Thoracic aorta (tissue), 2 donors: Measurements from ENCODE around the gene NUTM1. TPM values are rescaled to one million over a fixed set of nuclear protein-coding genes. Genes with fewer than 3 reads are reported as not detected.

ENCODE experiments used
- ATAC-seq: fragments of 150-250 bp; one replicate; pipeline ENCODE4 v1.8.0; 2017; ENCODE audit warnings: low read depth; ENCODE audit not compliant: insufficient number of reproducible peaks, low FRiP score
- DNase-seq: peaks from one replicate; pipeline ENCODE4 v3.0.0-alpha.2; 2020; ENCODE audit warnings: low spot score
- H3K27ac ChIP-seq, 2 donors: fragments of 200-600 bp; sonication (generic); 1 replicate in 1 of 2; 2 replicates in 1 of 2; pipeline ENCODE4 v1.5.1; 2016; ENCODE audit warnings: mild to moderate bottlenecking in 2 of 2, moderate library complexity in 2 of 2
- H3K27me3 ChIP-seq: fragments of 200-600 bp; sonication (generic); replicated peaks from 2 replicates; pipeline ENCODE4 v1.6.0; 2016; ENCODE audit warnings: mild to moderate bottlenecking; ENCODE audit not compliant: insufficient read depth
- H3K36me3 ChIP-seq: fragments of 200-600 bp; sonication (generic); one replicate; pipeline ENCODE4 v1.5.1; 2016
- H3K4me1 ChIP-seq, 2 donors: fragments of 200-600 bp; sonication (generic); 1 replicate in 1 of 2; 2 replicates in 1 of 2; pipeline versions ENCODE4 v1.5.1 to v1.6.0; 2016; ENCODE audit warnings: low read depth in 2 of 2, mild to moderate bottlenecking in 1 of 2; ENCODE audit not compliant: control insufficient read depth in 1 of 2
- H3K4me3 ChIP-seq: fragments of 200-600 bp; sonication (generic); 2 replicates; pipeline ENCODE4 v1.5.1; 2016; ENCODE audit warnings: mild to moderate bottlenecking
- H3K9me3 ChIP-seq: fragments of 200-600 bp; sonication (generic); 2 replicates; pipeline ENCODE4 v1.5.1; 2016
- CTCF ChIP-seq: fragments of 200-600 bp; sonication (generic); IDR thresholded peaks from one replicate; pipeline ENCODE4 v1.5.1; 2019; ENCODE audit warnings: antibody characterized with exemption
- total RNA-seq, 2 donors: library from RNA; depleted of rRNA; stranded (reverse); fragments of >200 nt; gene quantifications; one replicate each; pipeline versions ENCODE4 v1.1.0 to v1.2.3, GENCODE V29; 2016

The NUTM1 gene
- total RNA-seq, 2 donors from 2014 or later, result not detected

DNA sequence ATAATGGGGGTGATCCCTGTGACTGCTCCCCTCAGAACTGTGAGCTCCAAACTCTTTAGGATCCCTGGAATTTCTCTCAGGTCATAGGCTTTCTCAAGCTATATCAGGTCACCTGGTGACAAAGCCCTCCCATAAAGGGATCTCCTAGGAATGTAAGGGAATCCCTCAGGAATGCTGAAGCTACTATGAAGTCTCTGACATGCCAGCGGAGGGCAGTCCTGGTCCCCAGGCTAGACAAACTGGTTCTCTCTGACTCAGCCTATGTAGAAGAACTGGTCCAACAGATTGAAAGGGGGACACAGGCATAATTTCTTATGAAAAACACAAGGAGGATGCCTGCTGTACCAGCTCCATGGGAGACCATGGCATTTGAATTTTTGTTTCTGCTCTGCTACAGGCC is 17.2 kb downstream of the NUTM1 start:
- Histone ChIP-seq H3K27me3 (no peaks in the 10 kb centered on the region), H3K4me1 (peaks cover 0 to 2% of the 10 kb centered on the region in 2 donors), H3K27ac (no peak overlapping the region), H3K9me3 (no peaks in the 10 kb centered on the region), H3K36me3 (peaks cover 20% of the 10 kb centered on the region), H3K4me3 (no peak overlapping the region)
- ATAC-seq (no peak), DNase-seq (no peak)
- no peak for TF ChIP-seq CTCF

GRCh38 chr15:34361278-34361677 is 18.2 kb downstream of the NUTM1 start:
- Histone ChIP-seq H3K27me3 (no peaks in the 10 kb centered on the region), H3K36me3 (peaks cover 20% of the 10 kb centered on the region), H3K4me3 (no peak overlapping the region), H3K27ac (no peak overlapping the region), H3K4me1 (peaks cover 7 to 12% of the 10 kb centered on the region in 2 donors), H3K9me3 (no peaks in the 10 kb centered on the region)
- ATAC-seq (no peak), DNase-seq (no peak)
- no peak for TF ChIP-seq CTCF

GRCh38 chr15:34362047-34362773 is 19.1 kb downstream of the NUTM1 start:
- no peak for TF ChIP-seq CTCF
- H3K36me3 ChIP-seq, result peaks cover 20% of the 10 kb centered on the region
- H3K9me3 ChIP-seq, result no peaks in the 10 kb centered on the region
- DNase-seq (no peak), ATAC-seq (no peak)
- H3K4me1 ChIP-seq, result peaks cover 7 to 13% of the 10 kb centered on the region in 2 donors
- no peak overlapping the region for H3K4me3 ChIP-seq
- no peaks in the 10 kb centered on the region for H3K27me3 ChIP-seq
- no peak overlapping the region for H3K27ac ChIP-seq

DNA sequence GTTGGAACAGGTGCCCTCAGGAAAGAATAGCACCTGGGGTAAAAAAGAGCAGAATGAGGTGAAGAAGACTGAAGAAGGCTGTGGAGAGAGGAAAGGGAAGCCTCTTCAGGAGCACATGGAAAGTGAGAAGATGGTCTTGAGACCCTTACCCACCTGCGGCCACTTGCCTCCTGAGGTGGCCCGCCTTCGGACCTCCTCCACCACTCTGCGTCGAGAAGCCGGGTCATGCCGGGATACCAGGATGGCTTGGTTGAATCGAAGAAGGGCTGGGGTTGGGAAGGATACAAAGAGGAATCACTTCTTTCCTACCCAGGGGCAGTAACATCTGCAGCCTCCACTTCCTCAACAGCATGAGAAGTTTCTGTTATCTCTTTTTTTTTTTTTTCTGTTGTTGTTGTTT is 20.9 kb downstream of the NUTM1 start:
- H3K36me3 ChIP-seq, result peaks cover 20% of the 10 kb centered on the region
- no peak for TF ChIP-seq CTCF
- no peak overlapping the region for H3K27ac ChIP-seq
- H3K9me3 ChIP-seq, result no peaks in the 10 kb centered on the region
- ATAC-seq (no peak), DNase-seq (no peak)
- peaks cover 11 to 20% of the 10 kb centered on the region in 2 donors for H3K4me1 ChIP-seq
- H3K4me3 ChIP-seq, result no peak overlapping the region
- H3K27me3 ChIP-seq, result no peaks in the 10 kb centered on the region

GRCh38 chr15:34365091-34365825 is 22.1 kb downstream of the NUTM1 start:
- Histone ChIP-seq H3K27me3 (no peaks in the 10 kb centered on the region), H3K27ac (no peak overlapping the region), H3K4me1 (peaks cover 11 to 20% of the 10 kb centered on the region in 2 donors), H3K4me3 (no peak overlapping the region), H3K9me3 (no peaks in the 10 kb centered on the region), H3K36me3 (peaks cover 16% of the 10 kb centered on the region)
- DNase-seq, result no peak
- no peak for ATAC-seq
- no peak for TF ChIP-seq CTCF
